HepG2 (cell line): ENCODE data around the gene EXOC5. TPM values are rescaled to one million over a fixed set of nuclear protein-coding genes. Genes with fewer than 3 reads are reported as not detected.

Source experiments
- PBX2 ChIP-seq: IDR thresholded peaks from 2 replicates; pipeline ENCODE4 v1.6.1; 2016; ENCODE audit warnings: control low read depth
- RFXANK ChIP-seq: IDR thresholded peaks from 2 replicates; pipeline ENCODE4 v1.6.1; 2016
- SCMH1 ChIP-seq: sonication (generic); formaldehyde crosslinking; IDR thresholded peaks from 2 replicates; pipeline ENCODE4 v1.9.0; 2021; ENCODE audit warnings: missing genetic modification reagents, mild to moderate bottlenecking, borderline replicate concordance
- SMAD1 ChIP-seq: sonication (generic); formaldehyde crosslinking; IDR thresholded peaks from 2 replicates; pipeline ENCODE4 v1.4.0; 2020; ENCODE audit warnings: missing genetic modification reagents, low read depth, mild to moderate bottlenecking, borderline replicate concordance
- THAP9 ChIP-seq: sonication (generic); formaldehyde crosslinking; IDR thresholded peaks from 2 replicates; pipeline ENCODE4; 2020; ENCODE audit warnings: missing genetic modification reagents, mild to moderate bottlenecking, borderline replicate concordance
- ZBTB40 ChIP-seq, 2 experiments: fragments of 450-650 bp in 1 of 2; sonication (generic) in 1 of 2; formaldehyde crosslinking in 1 of 2; IDR thresholded peaks; 2 replicates each; pipeline versions ENCODE4 v1.6.1 to v1.8.0; 2016 to 2022; ENCODE audit warnings: antibody characterized with exemption in 1 of 2, mild to moderate bottlenecking in 1 of 2, missing genetic modification reagents in 1 of 2
- ZNF12 ChIP-seq: sonication (generic); formaldehyde crosslinking; IDR thresholded peaks from 2 replicates; pipeline ENCODE4 v1.5.0; 2020; ENCODE audit warnings: missing genetic modification reagents
- ZNF18 ChIP-seq: sonication (generic); formaldehyde crosslinking; IDR thresholded peaks from 2 replicates; pipeline ENCODE4 v1.8.0; 2022; ENCODE audit warnings: mild to moderate bottlenecking, missing genetic modification reagents; ENCODE audit not compliant: insufficient replicate concordance
- ZNF331 ChIP-seq: sonication (generic); formaldehyde crosslinking; IDR thresholded peaks from 2 replicates; pipeline ENCODE4 v1.4.0; 2020; ENCODE audit warnings: missing genetic modification reagents
- ZNF563 ChIP-seq: sonication (generic); formaldehyde crosslinking; IDR thresholded peaks from 2 replicates; pipeline ENCODE4 v1.8.0; 2022; ENCODE audit warnings: mild to moderate bottlenecking, moderate library complexity, missing genetic modification reagents
- polyA plus RNA-seq, 8 experiments: library from polyadenylated mRNA; depleted of rRNA in 3 of 8; stranded (reverse) in 7 of 8; unstranded in 1 of 8; fragments of >200 nt; fragmentation: Illumina TruSeq in 4 of 8; extraction: Trizol in 4 of 8; gene quantifications; 2 replicates each; pipeline versions ENCODE4 v1.2.1 to v1.2.3, GENCODE V29; 2011 to 2016; ENCODE audit warnings: low read depth in 4 of 8, missing spikeins in 1 of 8, mixed read lengths in 1 of 8; ENCODE audit not compliant: insufficient read depth in 1 of 8
- total RNA-seq, 5 experiments: library from RNA; depleted of rRNA; stranded (reverse); fragments of >200 nt; fragmentation: Illumina TruSeq; extraction: Trizol; gene quantifications; 2 replicates each; pipeline ENCODE4 v1.2.3, GENCODE V29; 2016; ENCODE audit warnings: low read depth in 1 of 5

The EXOC5 gene
- total and polyA plus RNA-seq, 2 of the 13 experiments (the other 11 are each of a cell fraction or from before 2014, with no cell fraction given) = 15.1 to 43.8 TPM

GRCh38 chr14:57268161-57269069 lies at the start of gene EXOC5, which contains the start of gene AP5M1 (continued):
- TF ChIP-seq ZBTB40 (IDR thresholded peaks at IDR 0.05) (no peak), ZBTB40 (CRISPR knock-in tag; IDR thresholded peaks at IDR 0.05) (peak; percentile 50), THAP9 (CRISPR knock-in tag) (peak; percentile 83; the same call in 1 of the 2 replicates), ZNF12 (peak; percentile 15; the same call in 1 of the 2 replicates), PBX2 (CRISPR knock-in tag) (no peak), RFXANK (CRISPR knock-in tag) (no peak), SCMH1 (no peak), ZNF331 (CRISPR knock-in tag) (no peak), SMAD1 (CRISPR knock-in tag) (no peak), ZNF563 (CRISPR knock-in tag) (peak; percentile 50; the same call in 1 of the 2 replicates), ZNF18 (no peak)
